Breast epithelium (tissue), 4 donors: ENCODE data around the gene SNX15. TPM values are rescaled to one million over a fixed set of nuclear protein-coding genes. Genes with fewer than 3 reads are reported as not detected.
A peak's percentile ranks its signal among the peaks of the same experiment; 100 is the strongest.

Experiments used
- DNase-seq, 2 donors: peaks; one replicate each; pipeline ENCODE4 v3.0.0-alpha.2; 2019; ENCODE audit warnings: low spot score in 2 of 2
- H3K27ac ChIP-seq, 2 donors: fragments of 200-600 bp; sonication (generic) in 1 of 2; one replicate each; pipeline ENCODE4 v1.5.1; 2016 to 2019; ENCODE audit warnings: mild to moderate bottlenecking in 1 of 2
- H3K27me3 ChIP-seq, 2 donors: fragments of 200-600 bp; sonication (generic) in 1 of 2; one replicate each; pipeline versions ENCODE4 v1.5.1 to v1.6.0; 2017 to 2019; ENCODE audit warnings: control low read depth in 1 of 2, mild to moderate bottlenecking in 1 of 2
- H3K36me3 ChIP-seq: fragments of 200-600 bp; one replicate; pipeline ENCODE4 v1.5.1; 2019
- H3K4me1 ChIP-seq, 2 donors: fragments of 200-600 bp; sonication (generic); one replicate each; pipeline ENCODE4 v1.5.1; 2016 to 2019; ENCODE audit warnings: control low read depth in 1 of 2
- H3K4me3 ChIP-seq, 3 donors: fragments of 200-600 bp; sonication (generic); 1 replicate in 2 of 3; 2 replicates in 1 of 3; pipeline ENCODE4 v1.5.1; 2016 to 2019; ENCODE audit warnings: mild to moderate bottlenecking in 3 of 3, moderate library complexity in 2 of 3
- H3K9me3 ChIP-seq, 2 donors: fragments of 200-600 bp; sonication (generic) in 1 of 2; one replicate each; pipeline ENCODE4 v1.5.1; 2016 to 2019; ENCODE audit warnings: control low read depth in 1 of 2
- POLR2A ChIP-seq: fragments of 450-650 bp; IDR thresholded peaks from one replicate; pipeline ENCODE4 v1.6.1; 2016; ENCODE audit warnings: antibody characterized with exemption, mild to moderate bottlenecking, moderate library complexity
- POLR2AphosphoS5 ChIP-seq, 3 donors: sonication (generic); formaldehyde crosslinking; IDR thresholded peaks; one replicate each; pipeline ENCODE4 v1.6.1; 2017; ENCODE audit warnings: antibody characterized with exemption in 3 of 3
- intact Hi-C: fragments of 100-400 bp; cut with DNase I; formaldehyde crosslinking; loops from one replicate; pipeline ENCODE4 v1.15.1; 2023; ENCODE audit warnings: low total_unique reads
- total RNA-seq, 3 donors: library from RNA; depleted of rRNA; stranded (reverse); fragments of >200 nt; gene quantifications; one replicate each; pipeline ENCODE4 v1.1.0, GENCODE V29; 2016
- TF ChIP-seq, protein P1 (sequence below), 3 donors: fragments of 450-650 bp; IDR thresholded peaks; one replicate each; pipeline ENCODE4 v1.5.1; 2016 to 2017; ENCODE audit warnings: antibody characterized with exemption in 3 of 3, mild to moderate bottlenecking in 3 of 3, moderate library complexity in 3 of 3

SNX15 gene
- total RNA-seq, 3 donors from 2014 or later, result 17.0 to 22.7 (median 17.1) TPM

- Histone ChIP-seq H3K27ac (peak overlapping the region; percentile 42 to 80), H3K36me3 (no peaks in the 10 kb centered on the region), H3K4me1 (peaks cover 0 to 4% of the 10 kb centered on the region in 2 donors), H3K9me3 (no peaks in the 10 kb centered on the region), H3K4me3 (peak overlapping the region; percentile 47 to 82 (median 56)), H3K27me3 (no peaks in the 10 kb centered on the region)
- TF ChIP-seq, protein P1, sequence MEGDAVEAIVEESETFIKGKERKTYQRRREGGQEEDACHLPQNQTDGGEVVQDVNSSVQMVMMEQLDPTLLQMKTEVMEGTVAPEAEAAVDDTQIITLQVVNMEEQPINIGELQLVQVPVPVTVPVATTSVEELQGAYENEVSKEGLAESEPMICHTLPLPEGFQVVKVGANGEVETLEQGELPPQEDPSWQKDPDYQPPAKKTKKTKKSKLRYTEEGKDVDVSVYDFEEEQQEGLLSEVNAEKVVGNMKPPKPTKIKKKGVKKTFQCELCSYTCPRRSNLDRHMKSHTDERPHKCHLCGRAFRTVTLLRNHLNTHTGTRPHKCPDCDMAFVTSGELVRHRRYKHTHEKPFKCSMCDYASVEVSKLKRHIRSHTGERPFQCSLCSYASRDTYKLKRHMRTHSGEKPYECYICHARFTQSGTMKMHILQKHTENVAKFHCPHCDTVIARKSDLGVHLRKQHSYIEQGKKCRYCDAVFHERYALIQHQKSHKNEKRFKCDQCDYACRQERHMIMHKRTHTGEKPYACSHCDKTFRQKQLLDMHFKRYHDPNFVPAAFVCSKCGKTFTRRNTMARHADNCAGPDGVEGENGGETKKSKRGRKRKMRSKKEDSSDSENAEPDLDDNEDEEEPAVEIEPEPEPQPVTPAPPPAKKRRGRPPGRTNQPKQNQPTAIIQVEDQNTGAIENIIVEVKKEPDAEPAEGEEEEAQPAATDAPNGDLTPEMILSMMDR (IDR thresholded peaks at IDR 0.05), result no peak
- no peak for TF ChIP-seq POLR2AphosphoS5 (IDR thresholded peaks at IDR 0.05)
- TF ChIP-seq POLR2A, result no peak
- DNase-seq, result no peak
- intact Hi-C loops, result no loop called here
Measured at GRCh38 chr11:65047581-65048422, 20.6 kb downstream of the SNX15 start.

GRCh38 chr11:65051398-65051858 is 24.2 kb downstream of the SNX15 start:
- no peaks in the 10 kb centered on the region for H3K36me3 ChIP-seq
- H3K4me1 ChIP-seq, result peaks cover 0 to 4% of the 10 kb centered on the region in 2 donors
- no peak overlapping the region for H3K27ac ChIP-seq
- H3K9me3 ChIP-seq, result no peaks in the 10 kb centered on the region
- H3K4me3 ChIP-seq, result no peak overlapping the region
- DNase-seq, result no peak
- no peaks in the 10 kb centered on the region for H3K27me3 ChIP-seq
- intact Hi-C loops, result no loop called here
- TF ChIP-seq POLR2A (no peak), POLR2AphosphoS5 (IDR thresholded peaks at IDR 0.05) (no peak)
- TF ChIP-seq, protein P1 (IDR thresholded peaks at IDR 0.05), result no peak

DNA sequence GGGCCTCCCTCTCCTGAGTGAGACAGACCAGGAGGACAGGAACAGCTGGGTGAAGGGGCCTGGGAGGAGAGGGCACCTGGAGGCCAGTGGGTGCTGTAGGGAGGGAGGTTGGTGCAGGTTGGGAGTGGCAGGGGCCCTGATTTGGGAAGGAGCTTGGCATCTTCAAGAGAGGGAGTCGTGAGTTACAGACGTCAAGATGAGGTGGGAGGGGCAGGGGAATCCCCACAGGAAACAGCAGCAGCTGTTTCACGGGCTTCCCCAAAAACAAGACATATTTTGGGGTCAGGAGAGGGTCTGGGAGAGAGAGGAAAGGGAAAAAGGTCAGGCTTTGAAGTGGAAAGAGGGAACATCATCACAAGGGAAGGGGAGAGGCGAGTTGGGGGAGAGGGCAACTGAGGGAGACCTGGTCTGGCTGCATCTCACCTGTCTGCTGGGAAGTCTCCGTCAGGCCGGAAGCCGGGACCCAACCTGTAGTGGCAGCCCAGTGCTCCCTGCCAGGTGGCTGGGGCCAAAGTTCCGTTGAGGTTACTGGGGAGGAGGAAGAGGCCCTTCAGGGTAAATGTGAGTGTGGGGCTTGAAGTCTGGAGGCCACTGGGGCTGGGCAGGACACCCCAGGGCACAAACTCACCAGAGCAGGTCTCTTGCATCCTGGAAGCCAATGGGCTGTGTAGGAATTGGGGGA is 26.7 kb downstream of the SNX15 start:
- no peak for DNase-seq
- Histone ChIP-seq H3K27me3 (no peaks in the 10 kb centered on the region), H3K4me3 (no peak overlapping the region), H3K4me1 (no peaks in the 10 kb centered on the region), H3K36me3 (no peaks in the 10 kb centered on the region), H3K27ac (no peak overlapping the region), H3K9me3 (no peaks in the 10 kb centered on the region)
- intact Hi-C loops, result no loop called here
- TF ChIP-seq POLR2A, result no peak
- TF ChIP-seq POLR2AphosphoS5 (IDR thresholded peaks at IDR 0.05), result no peak
- TF ChIP-seq, protein P1 (IDR thresholded peaks at IDR 0.05), result no peak

- Histone ChIP-seq H3K4me3 (no peak overlapping the region), H3K4me1 (no peaks in the 10 kb centered on the region), H3K27ac (no peak overlapping the region), H3K36me3 (no peaks in the 10 kb centered on the region), H3K9me3 (no peaks in the 10 kb centered on the region), H3K27me3 (no peaks in the 10 kb centered on the region)
- no peak for TF ChIP-seq POLR2A
- intact Hi-C loops, result no loop called here
- no peak for DNase-seq
Measured at GRCh38 chr11:65055538-65055937, 28.3 kb downstream of the SNX15 start.

GRCh38 chr11:65056999-65057398 is 29.8 kb downstream of the SNX15 start:
- intact Hi-C loops, result no loop called here
- no peaks in the 10 kb centered on the region for H3K27me3 ChIP-seq
- H3K9me3 ChIP-seq, result no peaks in the 10 kb centered on the region
- H3K36me3 ChIP-seq, result no peaks in the 10 kb centered on the region
- no peak for DNase-seq
- no peaks in the 10 kb centered on the region for H3K4me1 ChIP-seq
- no peak overlapping the region for H3K4me3 ChIP-seq
- H3K27ac ChIP-seq, result no peak overlapping the region
- TF ChIP-seq POLR2A (no peak), POLR2AphosphoS5 (IDR thresholded peaks at IDR 0.05) (no peak)
- TF ChIP-seq, protein P1 (IDR thresholded peaks at IDR 0.05), result no peak
